NCI-H1417 treated with DMSO at 0.1 percent for 48 hours (cell line): ENCODE measurements around the gene NDC1.

Source experiments
- DNase-seq: peaks from one replicate; lab custom pipeline; 2025; lab: John Stamatoyannopoulos, UW

NDC1 gene

GRCh38 chr1:53731043-53731600 is 107.0 kb downstream of the NDC1 start:
- no peak for DNase-seq

GRCh38 chr1:53730224-53730865 is 107.8 kb downstream of the NDC1 start:
- no peak for DNase-seq

GRCh38 chr1:53729456-53730223 is 108.5 kb downstream of the NDC1 start:
- no peak for DNase-seq

GRCh38 chr1:53728702-53729455 is 109.2 kb downstream of the NDC1 start:
- no peak for DNase-seq

- DNase-seq: no peak
Measured at GRCh38 chr1:53728196-53728595, 109.9 kb downstream of the NDC1 start.

DNA sequence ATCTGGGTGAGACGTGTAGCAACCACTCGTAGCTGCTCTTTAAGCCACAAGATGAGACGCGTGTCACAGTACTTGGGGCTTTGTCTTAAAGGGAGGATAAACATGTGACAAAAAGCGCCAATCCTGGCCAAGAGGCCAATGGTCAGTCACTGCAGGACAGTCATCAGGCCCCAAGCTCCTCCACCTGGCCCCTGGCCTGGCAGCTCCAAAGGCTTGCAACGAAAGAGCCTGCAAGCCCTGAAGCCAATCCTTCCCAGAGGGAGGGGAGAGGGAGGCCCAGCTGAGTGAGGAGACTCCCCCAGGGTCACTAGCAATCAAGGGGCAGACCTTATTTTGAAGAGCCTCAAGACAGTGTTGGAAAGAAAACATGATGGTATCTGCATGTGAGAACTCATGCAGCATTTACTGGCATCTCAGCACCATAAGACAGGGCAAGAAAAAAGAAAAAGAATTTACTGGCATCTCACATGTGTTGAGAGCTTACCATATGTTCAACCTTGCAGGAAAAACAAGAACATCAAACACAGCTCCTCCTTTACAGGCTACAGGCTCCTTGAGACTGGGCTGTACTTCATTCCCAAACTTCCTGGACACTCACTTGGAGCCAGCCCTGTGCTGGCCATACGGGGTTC is 110.5 kb downstream of the NDC1 start:
- no peak for DNase-seq

DNA sequence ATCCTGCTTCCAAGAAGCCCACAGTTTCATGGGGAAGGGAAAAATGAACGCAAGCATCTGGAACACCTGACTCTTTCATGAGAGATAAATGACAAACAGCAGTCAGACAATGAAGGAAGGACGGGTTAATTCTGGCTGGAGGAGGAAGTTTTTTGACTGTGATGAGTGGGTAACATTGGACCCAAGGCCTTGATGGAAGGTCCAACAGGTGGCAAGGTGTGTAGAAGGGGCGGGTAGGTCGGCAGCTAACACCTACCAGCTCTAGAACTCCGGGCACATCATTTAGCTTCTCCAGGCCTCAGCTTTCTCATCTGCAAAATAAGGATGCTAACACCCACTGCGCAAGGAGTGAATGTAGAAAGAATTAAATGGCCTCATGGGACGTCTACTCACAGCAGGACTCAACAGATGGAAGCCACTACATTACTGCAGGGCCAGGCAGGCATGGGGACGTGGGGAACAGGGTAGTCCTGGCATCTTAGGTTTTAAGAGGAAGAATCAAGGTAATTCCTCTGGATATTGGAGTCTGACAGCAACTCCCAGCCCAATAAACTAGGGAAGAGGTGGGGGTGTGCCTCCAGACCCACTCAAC is 112.0 kb downstream of the NDC1 start:
- DNase-seq: no peak

- no peak for DNase-seq
Measured at GRCh38 chr1:53725238-53725689, 112.8 kb downstream of the NDC1 start.

GRCh38 chr1:53722025-53722424 is 116.1 kb downstream of the NDC1 start:
- no peak for DNase-seq

GRCh38 chr1:53721088-53721487 is 117.0 kb downstream of the NDC1 start:
- DNase-seq: no peak

DNA sequence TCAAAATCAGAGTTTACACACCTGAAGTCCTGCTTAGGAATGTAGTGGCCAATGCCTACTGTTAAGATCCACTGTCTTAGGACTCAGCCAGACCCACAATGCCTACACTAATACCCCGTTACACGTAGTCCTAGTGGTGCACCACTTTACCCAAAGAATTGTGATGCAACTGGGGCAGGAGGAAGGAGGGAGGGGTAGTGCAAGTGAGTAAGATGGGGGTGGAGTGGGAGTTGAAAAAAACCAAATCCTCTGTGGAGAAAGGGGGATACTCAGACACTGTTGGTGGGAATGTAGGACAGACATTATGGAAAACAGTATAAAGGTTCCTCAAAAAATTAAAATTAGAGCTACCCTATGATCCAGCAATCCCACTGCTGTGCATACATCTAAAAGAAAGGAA is 118.6 kb downstream of the NDC1 start:
- no peak for DNase-seq

- DNase-seq: no peak
Measured at GRCh38 chr1:53718443-53718842, 119.7 kb downstream of the NDC1 start.

DNA sequence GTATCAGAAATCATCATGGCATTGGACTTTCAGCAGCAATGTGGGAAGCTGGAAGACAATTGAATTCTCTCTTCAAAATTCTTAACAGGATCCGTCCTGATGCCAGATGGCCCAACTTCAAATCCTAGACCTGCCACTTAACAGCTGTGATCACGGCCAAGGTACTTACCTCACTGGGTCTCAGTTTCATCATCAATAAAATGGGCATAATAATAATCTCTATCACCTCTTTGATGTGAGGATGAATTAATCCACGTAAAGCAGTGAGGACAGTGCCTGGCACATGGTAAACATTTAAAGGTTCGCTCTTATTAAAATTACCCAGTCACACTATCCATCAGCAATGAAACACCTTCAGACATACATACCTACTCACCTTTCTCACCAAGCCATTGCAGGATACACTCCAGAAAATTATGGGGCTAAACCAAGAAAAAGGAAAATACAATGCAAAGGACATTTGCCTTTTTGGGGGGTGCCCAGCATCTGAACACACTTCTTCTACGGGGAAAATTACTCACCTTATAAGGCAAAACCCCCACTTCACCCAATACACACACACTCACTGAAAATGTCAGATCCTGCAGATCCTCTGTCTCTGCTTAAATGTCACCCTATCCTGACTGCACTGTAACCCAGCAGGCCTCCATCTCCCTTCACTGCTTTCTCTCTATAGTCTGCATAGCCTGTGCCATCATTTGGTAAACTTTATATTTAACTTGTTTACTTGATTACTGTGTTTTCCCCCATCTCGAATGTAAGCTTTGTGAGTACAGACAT is 120.9 kb downstream of the NDC1 start:
- no peak for DNase-seq

DNA sequence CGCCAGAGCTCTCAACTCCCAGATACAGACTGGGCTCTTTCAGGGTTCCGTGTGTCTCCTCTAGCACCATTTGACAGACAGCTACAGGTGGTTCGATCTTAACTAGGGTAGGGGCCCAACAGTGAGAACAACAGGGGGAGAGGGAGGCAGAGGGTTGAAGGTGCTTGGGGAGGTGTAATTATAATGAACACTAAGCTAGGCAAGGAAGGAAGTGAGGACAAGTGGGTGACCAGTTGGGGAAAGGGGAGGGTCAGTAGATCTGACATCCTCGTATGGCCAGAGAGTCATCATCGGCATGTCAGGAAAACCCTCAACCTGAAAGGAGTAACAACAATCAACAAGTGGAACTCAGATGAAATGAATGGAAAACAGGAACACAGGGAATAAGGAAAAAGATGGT is 121.9 kb downstream of the NDC1 start:
- DNase-seq: no peak

GRCh38 chr1:53715478-53715877 is 122.6 kb downstream of the NDC1 start:
- no peak for DNase-seq
